GM18520 (cell line): ENCODE measurements around the gene TGFB3.
"Not testable (repeated sequence)": the region's sequence is repeated elsewhere in the genome, so short reads cannot be mapped to it uniquely, and the experiment has no call there.

Experiments used
- ATAC-seq: cut with Tn5 transposase; IDR thresholded peaks from one replicate; pipeline ENCODE4 v1.9.1; 2021; ENCODE audit not compliant: unreplicated experiment

TGFB3 gene

DNA sequence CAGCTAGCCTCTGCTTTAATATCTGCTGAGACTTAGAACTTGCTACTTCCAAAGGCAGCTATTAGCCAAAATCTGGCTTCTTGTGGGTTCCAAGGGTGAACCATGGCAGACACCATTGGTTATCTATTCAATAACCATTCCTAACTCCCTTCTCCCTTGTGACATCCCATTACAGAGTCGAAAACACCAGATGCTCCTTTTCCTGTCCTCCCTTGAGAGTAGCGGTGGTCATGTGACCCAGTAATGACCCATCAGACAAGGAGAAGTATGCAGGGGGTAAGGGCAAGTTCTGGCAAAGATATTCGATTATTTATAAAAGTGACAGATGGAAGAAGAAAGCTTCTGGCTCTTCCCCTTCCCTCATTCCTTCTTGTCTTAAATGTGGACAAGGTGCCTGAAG, 20.1 kb downstream of the TGFB3 start:
- ATAC-seq, result no peak

DNA sequence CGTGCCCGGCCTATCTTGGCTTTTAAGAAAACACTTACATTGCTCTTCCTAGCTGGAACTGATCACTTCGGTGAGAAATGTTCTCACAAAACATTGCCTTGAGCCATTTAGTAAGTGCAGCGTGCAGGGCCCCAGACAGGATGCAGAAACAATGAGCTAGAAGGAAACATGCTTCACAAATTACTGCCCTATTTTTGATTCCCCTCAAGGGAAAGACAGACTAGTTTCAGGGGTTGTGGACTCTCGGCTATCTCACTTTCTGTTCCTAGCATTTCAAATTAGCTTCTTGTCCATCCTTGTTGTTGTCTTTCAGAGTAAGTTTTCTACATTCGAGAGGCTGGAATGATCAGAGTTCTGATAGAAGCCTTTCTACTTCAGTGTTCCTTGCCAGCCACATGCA, 21.6 kb downstream of the TGFB3 start:
- no peak for ATAC-seq

DNA sequence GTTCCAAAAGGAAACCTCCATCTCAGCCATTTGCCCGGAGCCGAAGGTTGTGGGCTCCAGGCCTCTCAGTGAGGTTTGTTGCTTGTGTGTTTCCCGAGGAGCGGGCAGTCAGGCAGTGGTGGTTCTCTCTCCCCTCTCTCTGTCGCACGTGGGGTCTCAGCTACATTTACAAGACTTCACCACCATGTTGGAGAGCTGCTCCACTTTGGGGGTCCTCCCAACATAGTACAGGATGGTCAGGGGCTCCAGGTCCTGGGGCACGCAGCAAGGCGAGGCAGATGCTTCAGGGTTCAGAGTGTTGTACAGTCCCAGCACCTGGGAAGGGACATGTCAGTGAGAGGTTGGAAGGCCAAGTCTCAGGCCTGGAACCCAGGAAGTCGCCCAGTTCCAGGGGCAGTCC, 22.8 kb downstream of the TGFB3 start:
- no peak for ATAC-seq

DNA sequence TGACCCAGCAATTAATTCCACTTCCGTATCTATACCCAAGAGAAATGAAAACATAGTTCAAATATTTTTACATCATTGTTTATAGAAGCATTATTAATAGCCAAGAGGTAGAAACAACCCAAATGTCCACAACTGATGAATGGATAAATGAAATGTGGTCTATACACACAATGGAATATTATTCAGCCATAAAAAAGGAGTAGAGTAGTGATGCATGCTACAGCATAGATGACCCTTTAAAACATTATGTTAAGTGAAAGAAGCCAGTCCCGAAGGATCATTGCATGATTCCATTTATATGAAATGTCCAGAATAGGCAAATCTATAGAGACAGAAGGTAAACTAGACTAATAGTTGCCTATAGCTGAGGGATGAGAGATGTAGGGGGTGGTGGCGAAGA, 29.3 kb downstream of the TGFB3 start:
- ATAC-seq, result no peak

DNA sequence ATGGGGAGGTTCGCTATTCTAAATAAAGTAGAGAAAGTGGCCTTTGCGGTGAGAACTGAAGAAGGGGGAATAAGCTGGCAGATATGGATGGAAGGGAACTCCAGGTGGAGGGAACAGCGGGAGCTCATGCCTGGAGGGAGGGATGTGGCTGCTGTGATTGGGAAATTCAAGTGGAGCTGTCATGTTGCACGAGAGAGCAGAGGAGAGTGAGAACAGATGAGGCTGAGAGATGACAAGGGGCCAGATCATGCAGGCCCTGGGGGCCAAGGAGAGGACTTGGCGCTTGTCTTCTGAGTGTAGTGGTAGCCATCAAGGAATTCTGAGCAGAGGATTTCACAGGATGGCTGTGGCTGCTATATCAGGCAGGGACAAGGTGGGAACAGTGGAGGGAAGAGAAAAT, 35.0 kb downstream of the TGFB3 start:
- ATAC-seq, result no peak

DNA sequence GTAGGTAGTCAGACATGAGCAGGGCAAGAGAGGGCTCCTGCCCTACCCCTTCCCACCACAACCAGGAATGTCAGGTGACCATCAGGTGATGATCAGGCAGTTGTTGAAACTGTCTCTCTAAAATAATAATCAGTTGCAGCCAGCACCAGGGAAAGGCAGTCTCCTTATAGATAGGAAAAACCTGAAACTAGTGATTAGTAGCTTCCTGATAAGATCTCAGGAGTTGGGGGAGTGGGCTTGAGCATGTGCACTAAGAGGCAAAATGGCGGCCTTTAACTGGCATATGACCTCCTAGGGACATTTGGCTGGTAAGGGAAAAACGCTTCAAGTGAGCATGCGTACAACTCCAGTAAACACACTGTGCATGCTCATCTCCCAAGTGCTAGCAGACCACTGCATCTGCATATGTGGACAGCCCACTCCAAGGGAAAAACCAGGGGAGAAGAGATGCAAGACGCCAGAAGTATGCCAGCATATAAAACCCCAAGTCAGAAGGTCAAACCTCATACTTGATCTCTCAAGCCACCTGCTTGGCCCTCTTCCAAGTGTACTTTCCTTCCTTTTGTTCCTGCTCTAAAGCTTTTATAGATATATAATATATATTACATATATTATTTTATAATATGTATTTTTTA, 37.1 kb downstream of the TGFB3 start:
- ATAC-seq, result no peak

DNA sequence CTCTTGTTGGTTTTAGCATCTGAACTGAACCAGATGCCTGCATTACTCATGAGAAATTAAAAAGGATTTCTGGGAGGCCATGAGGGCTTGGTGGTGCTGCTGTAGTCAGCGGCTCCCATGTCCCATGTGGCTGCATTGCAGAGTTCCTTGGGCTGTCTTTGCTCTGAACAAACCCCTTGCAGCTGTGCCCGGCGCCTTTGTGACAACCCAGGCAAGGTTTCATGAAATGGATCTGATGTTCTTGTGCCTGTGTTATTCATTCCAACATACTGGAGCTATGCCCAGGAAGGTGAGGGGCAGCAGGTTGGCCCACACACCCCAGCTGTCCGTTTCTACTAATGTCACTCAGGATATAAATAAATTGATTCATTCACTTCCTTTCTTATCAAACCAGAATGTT, 40.8 kb downstream of the TGFB3 start:
- ATAC-seq, result no peak

DNA sequence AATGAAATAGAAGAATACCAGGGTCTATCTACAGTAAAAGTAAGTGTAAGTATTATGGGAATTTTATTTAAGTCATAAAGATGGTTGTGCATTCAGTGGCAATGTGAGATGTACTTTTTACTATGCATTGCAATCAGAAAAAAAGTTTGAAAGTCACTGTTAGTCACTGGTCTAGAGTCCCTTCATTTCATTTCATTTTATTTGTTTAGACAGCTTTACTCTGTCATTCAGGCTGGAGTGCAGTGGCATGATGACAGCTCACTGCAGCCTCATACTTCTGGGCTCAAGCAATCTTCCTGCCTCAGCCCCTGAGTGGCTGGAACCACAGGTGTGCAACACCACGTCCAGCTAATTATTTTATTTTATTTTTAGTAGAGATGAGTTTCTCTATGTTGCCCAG, 42.6 kb downstream of the TGFB3 start:
- ATAC-seq, result no peak

DNA sequence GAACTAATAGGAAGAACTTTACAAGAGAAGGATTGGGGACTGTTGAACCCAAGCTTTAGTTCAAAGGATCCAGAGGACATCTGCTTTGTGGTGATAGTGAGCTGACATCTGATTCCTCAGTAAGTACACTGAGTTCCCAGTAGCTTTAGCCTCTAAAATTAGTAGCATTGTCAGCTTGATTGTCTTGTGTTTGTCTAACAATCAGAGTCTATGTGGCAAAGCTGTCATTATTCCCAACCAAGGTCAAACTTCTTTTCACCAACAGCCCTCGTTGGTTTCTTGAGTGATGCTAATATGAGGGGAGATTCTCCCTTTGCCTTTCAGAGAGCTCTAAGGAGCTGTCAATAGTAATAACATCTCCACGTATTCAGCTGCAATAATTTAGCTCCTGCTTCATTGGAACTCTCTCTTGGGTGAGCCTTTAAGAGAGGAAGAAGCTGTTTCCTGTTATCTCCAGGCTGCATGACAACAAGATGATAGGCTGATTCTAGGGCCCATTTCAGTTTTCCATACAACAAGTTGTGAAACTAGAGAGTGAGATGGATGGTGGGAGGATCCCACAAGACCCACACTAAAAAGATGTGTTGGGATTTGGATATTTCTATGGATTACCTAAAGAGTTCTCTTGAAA, 46.7 kb downstream of the TGFB3 start:
- no peak for ATAC-seq

DNA sequence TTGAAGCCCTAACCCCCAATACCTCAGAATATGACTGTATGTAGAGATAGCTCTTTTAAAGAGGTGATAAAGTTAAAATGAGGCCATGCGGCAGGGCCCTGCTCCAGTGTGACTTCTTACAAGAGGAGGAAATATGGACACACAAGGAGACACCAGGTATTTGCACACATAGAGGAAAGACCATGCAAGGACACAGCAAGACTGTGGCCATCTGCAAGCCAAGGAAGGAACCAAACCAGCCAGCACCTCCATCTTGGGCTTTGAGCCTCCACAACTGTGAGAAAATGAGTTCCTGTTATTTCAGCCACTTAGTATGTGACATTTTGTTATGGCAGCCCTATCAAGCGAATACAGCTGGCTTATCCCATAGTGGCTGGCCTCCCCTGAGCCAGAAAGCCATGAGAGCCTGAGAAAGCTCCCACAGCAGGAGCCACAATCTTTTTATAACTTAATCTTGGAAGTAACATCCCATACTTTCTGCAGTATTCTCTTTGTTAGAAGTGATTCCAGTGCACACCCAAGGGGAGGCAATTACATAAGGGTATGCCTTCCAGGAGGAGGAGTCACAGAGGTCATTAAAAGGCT, 48.0 kb downstream of the TGFB3 start:
- ATAC-seq, result no peak

DNA sequence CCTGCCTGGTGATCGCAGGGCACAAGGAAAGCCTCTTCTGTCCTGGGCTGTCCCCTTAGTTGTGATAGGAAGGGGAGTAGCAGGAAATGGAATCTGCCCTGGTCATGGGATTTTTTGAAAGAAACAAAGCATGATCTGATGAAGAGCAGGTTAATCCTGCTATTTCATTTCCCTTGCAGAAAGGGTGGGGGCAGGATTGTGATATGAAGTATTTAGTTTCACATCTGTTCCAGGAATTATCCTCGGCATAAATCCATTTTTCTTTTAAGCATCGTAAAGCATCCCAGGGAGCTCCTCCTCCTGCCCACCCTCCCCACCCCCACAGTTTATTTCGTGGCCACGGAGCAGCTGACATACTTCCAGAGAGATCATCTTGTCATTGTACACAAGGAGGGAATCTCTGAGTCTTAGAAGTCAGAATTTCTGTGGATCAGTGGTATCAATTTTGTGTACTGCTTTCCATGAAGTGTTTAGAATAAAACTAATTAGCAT, 53.1 kb downstream of the TGFB3 start:
- no peak for ATAC-seq

DNA sequence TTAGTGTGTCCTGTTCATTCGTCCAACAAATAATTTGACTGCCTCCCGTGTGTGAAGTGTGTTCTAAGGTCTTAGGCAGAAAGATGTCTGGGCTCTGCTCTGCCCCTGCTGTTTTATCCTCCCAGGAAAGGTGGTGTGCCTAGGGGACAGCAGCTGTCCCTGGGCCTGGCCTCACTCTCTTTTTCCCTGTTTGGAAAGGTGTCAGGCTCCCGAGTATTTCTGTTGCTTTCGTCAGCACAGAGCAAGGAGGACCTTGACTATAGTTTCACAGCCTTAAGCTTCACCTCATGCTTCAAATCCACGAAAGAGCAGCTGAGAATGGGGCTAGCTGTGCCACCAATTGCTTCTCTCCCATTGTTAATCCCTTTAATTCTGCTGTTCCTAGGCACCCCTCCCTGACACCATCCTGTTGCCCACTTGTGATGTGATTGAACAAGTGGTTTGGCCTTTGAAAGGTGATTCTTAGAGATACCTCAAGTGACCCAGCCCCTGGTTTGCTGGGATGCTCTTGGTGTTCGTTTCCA, 54.2 kb downstream of the TGFB3 start:
- no peak for ATAC-seq

DNA sequence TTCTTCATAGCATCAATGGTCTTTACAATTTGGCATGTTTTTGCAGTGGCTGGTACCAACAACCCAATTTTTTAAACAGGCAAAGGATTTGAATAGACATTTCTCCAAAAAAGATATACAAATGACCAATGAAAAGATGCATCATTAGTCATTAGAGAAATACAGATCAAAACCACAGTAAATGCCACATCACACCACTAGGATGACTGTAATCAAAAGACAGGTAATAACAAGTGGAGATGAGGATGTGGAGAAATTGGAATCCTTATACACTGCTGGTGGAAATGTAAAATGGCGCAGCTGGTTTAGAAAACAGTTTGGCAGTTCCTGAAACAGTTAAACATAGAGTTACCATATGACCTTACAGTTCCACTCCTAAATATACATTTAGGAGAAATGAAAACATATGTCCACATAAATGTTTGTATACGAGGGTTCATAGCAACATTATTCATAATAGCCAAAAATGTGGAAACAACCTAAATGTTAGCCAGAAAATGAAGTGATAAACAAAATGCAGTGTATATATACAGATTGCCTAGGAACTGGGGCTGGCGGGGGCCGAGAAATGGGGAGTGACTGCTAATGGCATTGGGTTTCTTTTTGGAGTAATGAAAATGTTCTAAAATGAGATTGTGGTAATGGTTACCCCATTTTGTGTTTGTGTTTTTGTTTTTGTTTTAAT, 55.2 kb downstream of the TGFB3 start:
- no peak for ATAC-seq

DNA sequence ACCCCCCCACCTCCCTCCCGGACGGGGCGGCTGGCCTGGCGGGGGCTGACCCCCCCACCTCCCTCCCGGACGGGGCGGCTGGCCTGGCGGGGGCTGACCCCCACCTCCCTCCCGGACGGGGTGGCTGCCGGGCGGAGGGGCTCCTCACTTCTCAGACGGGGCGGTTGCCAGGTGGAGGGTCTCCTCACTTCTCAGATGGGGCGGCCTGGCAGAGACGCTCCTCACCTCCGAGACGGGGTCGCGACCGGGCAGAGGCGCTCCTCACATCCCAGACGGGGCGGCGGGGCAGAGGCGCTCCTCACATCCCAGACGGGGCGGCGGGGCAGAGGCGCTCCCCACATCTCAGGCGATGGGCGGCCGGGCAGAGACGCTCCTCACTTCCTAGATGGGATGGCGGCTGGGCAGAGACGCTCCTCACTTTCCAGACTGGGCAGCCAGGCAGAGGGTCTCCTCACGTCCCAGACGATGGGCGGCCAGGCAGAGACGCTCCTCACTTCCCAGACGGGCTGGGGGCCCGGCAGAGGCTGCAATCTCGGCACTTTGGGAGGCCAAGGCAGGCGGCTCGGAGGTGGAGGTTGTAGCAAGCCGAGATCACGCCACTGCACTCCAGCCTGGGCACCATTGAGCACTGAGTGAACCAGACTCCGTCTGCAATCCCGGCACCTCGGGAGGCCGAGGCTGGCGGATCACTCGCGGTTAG, 56.5 kb downstream of the TGFB3 start:
- not testable (repeated sequence) for ATAC-seq

DNA sequence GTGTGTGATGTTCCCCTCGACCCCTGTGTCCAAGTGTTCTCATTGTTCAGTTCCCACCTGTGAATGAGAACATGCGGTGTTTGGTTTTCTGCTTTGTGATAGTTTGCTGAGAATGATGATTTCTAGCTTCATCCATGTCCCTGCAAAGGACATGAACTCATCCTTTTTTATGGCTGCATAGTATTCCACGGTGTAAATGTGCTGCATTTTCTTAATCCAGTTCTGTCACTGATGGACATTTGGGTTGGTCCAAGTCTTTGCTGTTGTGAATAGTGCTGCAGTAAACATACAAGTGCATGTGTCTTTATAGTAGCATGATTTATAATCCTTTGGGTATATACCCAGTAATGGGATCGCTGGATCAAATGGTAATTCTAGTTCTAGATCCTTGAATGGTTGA, 61.4 kb downstream of the TGFB3 start:
- not testable (repeated sequence) for ATAC-seq

DNA sequence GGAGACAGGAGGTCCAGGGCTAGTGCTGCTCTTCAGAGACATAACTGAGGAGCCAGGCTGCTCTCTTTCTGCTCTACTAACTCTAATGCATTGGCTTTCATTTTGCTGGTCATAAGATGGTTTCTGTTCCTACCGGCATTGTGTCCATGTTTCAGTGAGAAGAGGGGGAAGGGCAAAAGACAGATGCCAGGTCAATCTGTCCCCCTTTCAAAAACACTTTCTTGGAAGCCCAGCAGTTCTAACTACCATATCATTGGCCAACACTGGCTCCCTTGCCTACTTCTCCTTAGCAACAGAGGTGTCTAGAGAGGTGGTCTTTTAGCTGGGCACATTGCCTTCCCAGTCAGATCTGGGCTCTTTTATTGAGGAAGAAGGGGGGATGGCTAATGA, 63.9 kb downstream of the TGFB3 start:
- no peak for ATAC-seq

DNA sequence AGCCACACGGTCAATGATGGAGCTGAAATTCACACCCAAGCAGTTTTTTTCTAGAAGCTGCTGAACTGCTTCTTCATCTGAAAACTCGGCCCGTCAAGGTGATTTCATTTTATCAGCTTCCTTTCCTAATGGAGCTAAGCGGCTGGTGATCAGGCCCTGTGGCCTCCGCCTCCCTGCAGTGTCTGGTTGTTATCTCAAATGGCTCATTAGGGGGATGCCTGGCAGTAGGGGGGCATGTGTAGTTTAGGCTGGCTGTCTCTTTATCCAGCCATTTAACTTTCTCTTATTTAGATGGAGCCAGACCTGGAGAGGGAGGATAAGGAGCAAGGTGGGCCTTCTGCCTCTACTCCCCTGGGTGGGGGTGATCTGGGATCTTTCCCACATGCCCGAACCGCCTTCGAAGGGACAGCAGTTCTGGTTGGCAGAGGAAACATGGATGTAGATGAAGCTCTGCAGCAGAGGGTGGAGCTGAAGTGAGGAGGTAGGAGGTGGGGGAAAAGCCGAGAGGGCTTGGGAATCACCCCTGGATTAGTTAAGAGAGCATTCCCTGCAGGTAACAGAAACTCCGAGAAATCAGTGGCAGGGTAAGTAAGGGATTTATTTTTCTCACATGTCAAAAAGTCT, 64.4 kb downstream of the TGFB3 start:
- ATAC-seq, result no peak

DNA sequence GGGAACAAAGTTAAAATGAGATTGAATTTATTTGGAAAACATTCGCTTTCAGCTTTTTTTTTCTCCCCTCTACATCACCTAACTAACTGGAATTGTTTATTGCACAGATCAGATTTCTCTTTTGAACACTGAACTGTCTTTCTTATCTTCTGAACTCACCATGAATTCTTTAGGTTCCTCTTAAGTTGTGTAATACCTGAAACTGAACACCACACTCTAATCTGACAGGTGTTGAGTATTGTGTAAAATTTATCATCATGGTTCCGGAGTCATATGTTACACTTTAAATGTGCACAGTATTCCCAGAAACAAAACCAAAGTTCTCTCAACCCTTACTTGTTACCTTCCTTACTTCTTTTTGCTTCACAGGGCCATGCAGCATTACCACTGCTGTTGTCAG, 66.8 kb downstream of the TGFB3 start:
- no peak for ATAC-seq

DNA sequence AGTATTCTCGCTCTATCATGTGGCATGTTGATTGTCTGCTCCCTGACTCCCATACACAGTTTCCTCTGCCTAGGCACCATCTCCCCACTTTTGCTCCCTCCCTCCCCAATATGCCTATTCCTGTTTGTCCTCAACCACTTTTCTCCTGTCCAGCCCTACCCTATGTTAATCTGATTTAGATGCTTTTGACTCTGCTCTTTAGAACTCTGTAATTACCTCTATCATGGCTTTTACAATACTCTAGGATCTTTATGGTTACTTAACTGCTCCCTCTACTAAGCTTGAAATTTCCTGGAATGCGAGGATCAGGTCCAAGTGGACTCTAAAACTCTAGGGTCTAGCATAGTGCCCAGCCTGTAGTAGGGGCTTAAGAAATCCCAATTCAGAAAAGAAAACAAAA, 68.6 kb downstream of the TGFB3 start:
- no peak for ATAC-seq

DNA sequence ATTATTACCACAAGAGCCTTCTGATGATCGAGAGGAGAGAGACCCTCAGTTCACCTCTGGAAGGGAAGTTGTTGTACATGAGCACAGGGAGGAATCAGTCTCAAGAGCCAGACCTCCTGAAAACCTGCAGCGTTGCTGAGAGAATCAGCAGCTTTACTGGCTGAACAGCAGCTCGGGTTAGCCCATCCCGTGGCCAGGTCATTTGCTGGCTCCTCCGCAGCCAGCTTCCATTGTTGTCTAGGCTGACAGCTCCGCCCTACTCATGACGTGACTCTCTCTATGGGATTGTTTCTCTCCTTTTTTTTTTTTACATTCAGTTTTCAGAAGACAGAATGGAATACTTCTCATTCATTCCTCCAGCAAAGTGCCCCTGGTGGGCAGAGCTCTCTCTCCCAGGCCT, 69.9 kb downstream of the TGFB3 start:
- ATAC-seq, result no peak

DNA sequence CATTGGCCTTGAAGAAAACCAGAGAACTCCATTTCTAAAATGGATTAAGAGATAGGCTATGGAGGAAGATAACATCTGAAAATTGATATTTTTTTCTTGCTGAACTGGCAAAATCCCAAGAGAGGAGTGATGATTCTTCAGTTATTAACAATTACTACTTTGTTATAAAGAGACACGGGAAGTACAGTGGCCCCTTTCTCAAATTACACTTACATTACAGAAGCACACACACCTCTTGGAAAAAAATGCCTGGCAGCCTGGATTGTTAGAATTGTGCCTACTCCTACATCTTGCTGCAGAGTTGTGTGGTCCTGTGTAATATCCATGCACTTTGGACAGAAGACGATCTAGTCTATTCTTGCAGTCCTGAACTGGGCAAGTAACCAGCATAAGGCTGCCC, 71.7 kb downstream of the TGFB3 start:
- no peak for ATAC-seq
